Measurements from ENCODE around the gene PDCD6IP.

DNA sequence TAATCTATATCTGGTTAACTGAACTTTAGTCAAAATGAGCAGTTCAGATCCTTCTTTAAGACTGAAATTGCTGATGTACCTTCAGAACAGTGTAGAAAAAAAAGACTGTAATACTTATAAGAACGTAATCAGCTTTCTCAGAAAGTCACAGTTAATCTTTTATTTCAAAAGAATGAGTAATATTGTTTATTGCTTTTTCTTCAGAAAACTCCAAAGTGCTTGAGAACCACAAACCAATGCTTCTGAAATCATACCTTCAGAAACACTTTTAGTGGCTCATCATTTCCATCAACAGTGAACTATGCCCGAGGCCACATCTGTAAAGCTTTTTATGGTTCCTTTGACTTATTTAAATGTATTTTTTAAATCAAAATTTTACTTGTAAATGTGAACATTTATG, 47.1 kb upstream of the PDCD6IP start:
- TF ChIP-seq, protein P1, sequence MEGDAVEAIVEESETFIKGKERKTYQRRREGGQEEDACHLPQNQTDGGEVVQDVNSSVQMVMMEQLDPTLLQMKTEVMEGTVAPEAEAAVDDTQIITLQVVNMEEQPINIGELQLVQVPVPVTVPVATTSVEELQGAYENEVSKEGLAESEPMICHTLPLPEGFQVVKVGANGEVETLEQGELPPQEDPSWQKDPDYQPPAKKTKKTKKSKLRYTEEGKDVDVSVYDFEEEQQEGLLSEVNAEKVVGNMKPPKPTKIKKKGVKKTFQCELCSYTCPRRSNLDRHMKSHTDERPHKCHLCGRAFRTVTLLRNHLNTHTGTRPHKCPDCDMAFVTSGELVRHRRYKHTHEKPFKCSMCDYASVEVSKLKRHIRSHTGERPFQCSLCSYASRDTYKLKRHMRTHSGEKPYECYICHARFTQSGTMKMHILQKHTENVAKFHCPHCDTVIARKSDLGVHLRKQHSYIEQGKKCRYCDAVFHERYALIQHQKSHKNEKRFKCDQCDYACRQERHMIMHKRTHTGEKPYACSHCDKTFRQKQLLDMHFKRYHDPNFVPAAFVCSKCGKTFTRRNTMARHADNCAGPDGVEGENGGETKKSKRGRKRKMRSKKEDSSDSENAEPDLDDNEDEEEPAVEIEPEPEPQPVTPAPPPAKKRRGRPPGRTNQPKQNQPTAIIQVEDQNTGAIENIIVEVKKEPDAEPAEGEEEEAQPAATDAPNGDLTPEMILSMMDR (IDR thresholded peaks at IDR 0.05): no peak
- no peak for TF ChIP-seq POLR2A (IDR thresholded peaks at IDR 0.05)

Data from body of pancreas (tissue), 4 donors.